Measurements from ENCODE around the gene SLC25A10. TPM values are rescaled to one million over a fixed set of nuclear protein-coding genes. Genes with fewer than 3 reads are reported as not detected.

The SLC25A10 gene
- total and polyA plus RNA-seq, 10 of the 15 experiments (the other 5 are each of a cell fraction or from before 2014, with no cell fraction given) = 0.11 to 72.7 (median 22.3) TPM

DNA sequence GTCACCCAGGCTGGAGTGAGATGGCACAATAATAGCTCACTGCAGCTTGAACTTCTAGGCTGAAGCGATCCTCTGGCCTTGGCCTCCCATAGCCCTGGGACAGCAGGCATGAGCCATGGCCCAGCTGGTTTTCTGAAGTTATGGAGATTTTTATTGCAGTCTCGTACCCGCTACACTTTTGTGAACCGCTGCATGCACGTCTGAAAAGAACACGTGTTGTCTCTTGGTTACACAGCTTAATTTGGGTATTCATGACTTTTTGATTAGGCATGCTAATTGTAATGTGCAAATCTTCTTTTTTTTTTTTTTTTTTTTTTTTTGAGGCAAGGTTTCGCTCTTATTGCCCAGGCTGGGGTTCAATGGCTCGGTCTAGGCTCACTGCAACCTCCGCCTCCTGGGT lies 13.4 kb downstream of the SLC25A10 start:
- H3K36me3 ChIP-seq (ENCODE audit: control insufficient read depth in 2 of 2, insufficient read depth in 2 of 2, low read length in 1 of 2) = no peaks in the 10 kb centered on the region
- no peak overlapping the region for H3K4me2 ChIP-seq (ENCODE audit: control insufficient read depth, insufficient read depth)
- H3K9ac ChIP-seq (ENCODE audit: control insufficient read depth, insufficient read depth, low read length) = no peak overlapping the region
- H2AFZ ChIP-seq (ENCODE audit: control insufficient read depth, low read depth, low read length) = no peak overlapping the region
- H3K27ac ChIP-seq (ENCODE audit: control insufficient read depth, insufficient read depth) = no peak overlapping the region
- ChIA-PET SMC1A (ENCODE audit: uncharacterized antibody, unreplicated experiment) (no interaction called here), RAD21 (ENCODE audit: unreplicated experiment) (no interaction called here), CTCF (interaction anchor here (0.6 to 1.2 kb wide), 2 partner anchors 9 to 70 kb away, joined by 3 read pairs; no protein-coding TSS in a partner anchor), POLR2A (interaction anchor here (0.6 to 0.9 kb wide), 4 partner anchors 13 to 414 kb away, joined by 3 to 7 read pairs (median 6); no protein-coding TSS in a partner anchor)
- 39% methylated on average over 7 of the region's 9 CpGs for WGBS (ENCODE audit: insufficient coverage, insufficient replicate concordance, low lambda C conversion rate, missing lambda C conversion rate)
- BruUV-seq (replicated peaks) = no TSS peak
- no peak for TF ChIP-seq IKZF2 (IDR thresholded peaks at IDR 0.05)
- no peaks in the 10 kb centered on the region; the same call in 1 of the 2 replicates for H3K4me1 ChIP-seq (ENCODE audit: control insufficient read depth, insufficient read depth, low read length)
- no peaks in the 10 kb centered on the region for H3K79me2 ChIP-seq (ENCODE audit: control insufficient read depth, insufficient read depth, low read length)
- DNase-seq (ENCODE audit: low read depth, low spot score) (no peak), FAIRE-seq (no peak), ATAC-seq (no peak)
- H3K4me3 ChIP-seq = no peak overlapping the region
- H3K27me3 ChIP-seq (replicated peaks in 1 of 2; ENCODE audit: control insufficient read depth in 2 of 2, insufficient read depth in 2 of 2, low read length in 1 of 2) = no peaks in the 10 kb centered on the region
- H3K9me3 ChIP-seq (replicated peaks; ENCODE audit: control insufficient read depth, insufficient read depth, low read length) = no peaks in the 10 kb centered on the region
- in situ Hi-C loops (cut with MboI) = no loop called here
- no peaks in the 10 kb centered on the region for H4K20me1 ChIP-seq (ENCODE audit: control insufficient read depth, insufficient read depth)
- intact Hi-C loops (cut with micrococcal nuclease; ENCODE audit: unreplicated experiment) = no loop called here

DNA sequence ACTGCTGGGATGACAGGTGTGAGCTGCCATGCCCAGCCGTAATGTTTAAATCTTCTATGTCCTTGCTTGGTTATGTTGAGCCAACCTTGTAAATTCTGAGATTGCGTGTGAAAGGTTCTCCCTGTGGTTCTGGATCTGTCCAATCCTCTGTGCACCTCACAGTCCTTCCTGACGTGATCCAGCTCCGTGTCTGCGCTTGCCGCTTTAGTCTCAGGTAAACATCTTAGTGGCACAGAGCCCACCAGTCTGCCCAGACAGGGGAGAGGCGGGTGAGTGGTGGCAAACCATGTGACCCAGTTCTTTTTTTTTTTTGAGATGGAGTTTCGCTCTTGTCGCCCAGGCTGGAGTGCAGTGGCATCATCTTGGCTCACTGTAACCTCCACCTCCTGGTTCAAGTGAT lies 13.9 kb downstream of the SLC25A10 start:
- FAIRE-seq (no peak), ATAC-seq (no peak), DNase-seq (ENCODE audit: low read depth, low spot score) (no peak)
- no peak overlapping the region for H3K9ac ChIP-seq (ENCODE audit: control insufficient read depth, insufficient read depth, low read length)
- no peaks in the 10 kb centered on the region for H3K27me3 ChIP-seq (replicated peaks in 1 of 2; ENCODE audit: control insufficient read depth in 2 of 2, insufficient read depth in 2 of 2, low read length in 1 of 2)
- no peak overlapping the region for H3K4me2 ChIP-seq (ENCODE audit: control insufficient read depth, insufficient read depth)
- RAD21 ChIA-PET (ENCODE audit: unreplicated experiment) = no interaction called here
- H3K4me1 ChIP-seq (ENCODE audit: control insufficient read depth, insufficient read depth, low read length) = no peaks in the 10 kb centered on the region; the same call in 1 of the 2 replicates
- no peaks in the 10 kb centered on the region for H3K79me2 ChIP-seq (ENCODE audit: control insufficient read depth, insufficient read depth, low read length)
- intact Hi-C loops (cut with micrococcal nuclease; ENCODE audit: unreplicated experiment) (no loop called here), in situ Hi-C loops (cut with MboI) (no loop called here)
- H3K9me3 ChIP-seq (replicated peaks; ENCODE audit: control insufficient read depth, insufficient read depth, low read length) = no peaks in the 10 kb centered on the region
- SMC1A ChIA-PET (ENCODE audit: uncharacterized antibody, unreplicated experiment) = no interaction called here
- 50% methylated on average over 7 of the region's 9 CpGs for WGBS (ENCODE audit: insufficient coverage, insufficient replicate concordance, low lambda C conversion rate, missing lambda C conversion rate)
- POLR2A ChIA-PET = no interaction called here
- BruUV-seq (replicated peaks) = no TSS peak
- TF ChIP-seq TCF7 (IDR thresholded peaks at IDR 0.05; ENCODE audit: borderline replicate concordance) (no peak), POLR2AphosphoS2 (IDR thresholded peaks at IDR 0.05; ENCODE audit: low read depth, low read length) (no peak), CEBPB (IDR thresholded peaks at IDR 0.05; ENCODE audit: borderline replicate concordance in 1 of 2, low read depth in 2 of 2, low read length in 2 of 2) (no peak), POLR2AphosphoS5 (IDR thresholded peaks at IDR 0.05; ENCODE audit: low read length) (no peak), ETV6 (conservative IDR thresholded peaks at IDR 0.05 in 1 of 2, IDR thresholded peaks at IDR 0.05 in 1 of 2; ENCODE audit: borderline replicate concordance in 1 of 2, low read depth in 1 of 2) (no peak), RAD21 (IDR thresholded peaks at IDR 0.05; ENCODE audit: insufficient read depth, low read depth, low read length) (no peak), CHD2 (IDR thresholded peaks at IDR 0.05; ENCODE audit: borderline replicate concordance, low read depth, low read length) (no peak), PML (IDR thresholded peaks at IDR 0.05; ENCODE audit: low read length) (no peak), CHD4 (IDR thresholded peaks at IDR 0.05) (no peak)
- TF ChIP-seq, protein P1, sequence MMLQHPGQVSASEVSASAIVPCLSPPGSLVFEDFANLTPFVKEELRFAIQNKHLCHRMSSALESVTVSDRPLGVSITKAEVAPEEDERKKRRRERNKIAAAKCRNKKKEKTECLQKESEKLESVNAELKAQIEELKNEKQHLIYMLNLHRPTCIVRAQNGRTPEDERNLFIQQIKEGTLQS (IDR thresholded peaks at IDR 0.05; ENCODE audit: borderline replicate concordance, extremely low read depth, low read depth, low read length) = no peak
- TF ChIP-seq, protein P2, sequence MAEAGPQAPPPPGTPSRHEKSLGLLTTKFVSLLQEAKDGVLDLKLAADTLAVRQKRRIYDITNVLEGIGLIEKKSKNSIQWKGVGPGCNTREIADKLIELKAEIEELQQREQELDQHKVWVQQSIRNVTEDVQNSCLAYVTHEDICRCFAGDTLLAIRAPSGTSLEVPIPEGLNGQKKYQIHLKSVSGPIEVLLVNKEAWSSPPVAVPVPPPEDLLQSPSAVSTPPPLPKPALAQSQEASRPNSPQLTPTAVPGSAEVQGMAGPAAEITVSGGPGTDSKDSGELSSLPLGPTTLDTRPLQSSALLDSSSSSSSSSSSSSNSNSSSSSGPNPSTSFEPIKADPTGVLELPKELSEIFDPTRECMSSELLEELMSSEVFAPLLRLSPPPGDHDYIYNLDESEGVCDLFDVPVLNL (IDR thresholded peaks at IDR 0.05; ENCODE audit: low read depth, low read length) = no peak
- H3K4me3 ChIP-seq = no peak overlapping the region
- CTCF ChIA-PET = no interaction called here
- H3K27ac ChIP-seq (ENCODE audit: control insufficient read depth, insufficient read depth) = no peak overlapping the region
- no peaks in the 10 kb centered on the region for H3K36me3 ChIP-seq (ENCODE audit: control insufficient read depth in 2 of 2, insufficient read depth in 2 of 2, low read length in 1 of 2)
- no peaks in the 10 kb centered on the region for H4K20me1 ChIP-seq (ENCODE audit: control insufficient read depth, insufficient read depth)
- H2AFZ ChIP-seq (ENCODE audit: control insufficient read depth, low read depth, low read length) = no peak overlapping the region

Measured in GM12878 (cell line).